Neural cell (in vitro differentiated cells): Measurements from ENCODE around the gene RANBP9. TPM values are rescaled to one million over a fixed set of nuclear protein-coding genes. Genes with fewer than 3 reads are reported as not detected.

Experiments used
- H2AFZ ChIP-seq: fragments of 200-600, 300-800 bp; sonication (generic), shearing (Covaris generic); 2 replicates; pipeline ENCODE4 v1.6.0; 2014; ENCODE audit warnings: low read depth, mild to moderate bottlenecking, antibody characterized with exemption, low read length, moderate library complexity
- H3F3A ChIP-seq: fragments of 200-600 bp; shearing (Covaris generic); 2 replicates; pipeline ENCODE4 v1.6.1; 2016; ENCODE audit warnings: mild to moderate bottlenecking, moderate library complexity, mixed read lengths, antibody characterized with exemption, low read length; ENCODE audit not compliant: insufficient read depth, poor library complexity, severe bottlenecking
- H3K27ac ChIP-seq: fragments of 200-600, 300-800 bp; sonication (generic), shearing (Covaris generic); 2 replicates; pipeline ENCODE4 v1.5.1; 2014; ENCODE audit warnings: mild to moderate bottlenecking, low read length, moderate library complexity
- H3K27me3 ChIP-seq: fragments of 300-800, 200-600 bp; sonication (generic), shearing (Covaris generic); 2 replicates; pipeline ENCODE4 v1.6.0; 2014; ENCODE audit warnings: mild to moderate bottlenecking, low read depth, low read length, moderate library complexity; ENCODE audit not compliant: insufficient read depth
- H3K36me3 ChIP-seq: fragments of 300-800, 200-600 bp; sonication (generic), shearing (Covaris generic); 2 replicates; pipeline ENCODE4 v1.5.1; 2014; ENCODE audit warnings: mild to moderate bottlenecking, antibody characterized with exemption, low read length, moderate library complexity; ENCODE audit not compliant: insufficient read depth
- H3K4me2 ChIP-seq: fragments of 300-800, 200-600 bp; sonication (generic), shearing (Covaris generic); 2 replicates; pipeline ENCODE4 v1.6.0; 2014; ENCODE audit warnings: mild to moderate bottlenecking, low read length
- H3K4me3 ChIP-seq: fragments of 300-800, 200-600 bp; sonication (generic), shearing (Covaris generic); 2 replicates; pipeline ENCODE4 v1.5.1; 2014; ENCODE audit warnings: mild to moderate bottlenecking, low read length, moderate library complexity
- H3K79me2 ChIP-seq: fragments of 200-600 bp; shearing (Covaris generic); replicated peaks from 2 replicates; pipeline ENCODE4 v1.6.0; 2014; ENCODE audit warnings: mild to moderate bottlenecking, low read length, moderate library complexity; ENCODE audit not compliant: insufficient read depth
- H3K9ac ChIP-seq: fragments of 300-800, 200-600 bp; sonication (generic), shearing (Covaris generic); 2 replicates; pipeline ENCODE4 v1.6.1; 2016; ENCODE audit warnings: mild to moderate bottlenecking, low read length, mixed read lengths
- H3K9me2 ChIP-seq: fragments of 200-600 bp; shearing (Covaris generic); 2 replicates; pipeline ENCODE4 v1.6.1; 2016; ENCODE audit warnings: mild to moderate bottlenecking, low read length, mixed read lengths; ENCODE audit not compliant: insufficient read depth
- H3K9me3 ChIP-seq: fragments of 200-600, 300-800 bp; sonication (generic), shearing (Covaris generic); 2 replicates; pipeline ENCODE4 v1.6.1; 2016; ENCODE audit warnings: mild to moderate bottlenecking, mixed run types, low read length, moderate library complexity, mixed read lengths
- H4K20me1 ChIP-seq: fragments of 200-600 bp; shearing (Covaris generic); 2 replicates; pipeline ENCODE4 v1.6.1; 2016; ENCODE audit warnings: mild to moderate bottlenecking, mixed run types; ENCODE audit not compliant: insufficient read depth
- EP300 ChIP-seq: fragments of 450-650 bp; conservative IDR thresholded peaks from 2 replicates; pipeline ENCODE4 v1.6.1; 2014; ENCODE audit warnings: antibody characterized with exemption, mild to moderate bottlenecking, moderate library complexity; ENCODE audit not compliant: poor library complexity, severe bottlenecking
- EZH2 ChIP-seq: fragments of 200-600, 300-800 bp; shearing (Covaris generic), sonication (generic); IDR thresholded peaks from 2 replicates; pipeline ENCODE4 v1.6.1; 2014; ENCODE audit warnings: antibody characterized with exemption, low read length, borderline replicate concordance, mild to moderate bottlenecking; ENCODE audit not compliant: insufficient read depth, poor library complexity, severe bottlenecking
- MXI1 ChIP-seq: fragments of 450-650 bp; conservative IDR thresholded peaks from 2 replicates; pipeline ENCODE4 v1.6.1; 2014; ENCODE audit warnings: antibody characterized with exemption, mild to moderate bottlenecking; ENCODE audit not compliant: poor library complexity, severe bottlenecking
- POLR2AphosphoS5 ChIP-seq: IDR thresholded peaks from 2 replicates; pipeline ENCODE4 v1.6.1; 2012
- RAD21 ChIP-seq: fragments of 450-650 bp; conservative IDR thresholded peaks from 2 replicates; pipeline ENCODE4 v1.6.1; 2014; ENCODE audit warnings: antibody characterized with exemption, mild to moderate bottlenecking, moderate library complexity
- SMC3 ChIP-seq: fragments of 450-650 bp; conservative IDR thresholded peaks from 2 replicates; pipeline ENCODE4 v1.6.1; 2014; ENCODE audit warnings: antibody characterized with exemption, mild to moderate bottlenecking, moderate library complexity; ENCODE audit not compliant: poor library complexity
- TAF1 ChIP-seq: IDR thresholded peaks from 2 replicates; pipeline ENCODE4 v1.6.1; 2012; ENCODE audit warnings: low read depth
- polyA plus RNA-seq: library from polyadenylated mRNA; depleted of rRNA; stranded (reverse); fragments of >200 nt; gene quantifications from 2 replicates; pipeline ENCODE4 v1.2.3, GENCODE V29; 2014
- TF ChIP-seq, protein P1 (sequence below): IDR thresholded peaks from 2 replicates; pipeline ENCODE4 v1.6.1; 2012; ENCODE audit warnings: borderline replicate concordance
- TF ChIP-seq, protein P2 (sequence below): fragments of 450-650 bp; IDR thresholded peaks from 2 replicates; pipeline ENCODE4 v1.5.1; 2014; ENCODE audit warnings: antibody characterized with exemption, mild to moderate bottlenecking, moderate library complexity; ENCODE audit not compliant: poor library complexity, severe bottlenecking

Gene RANBP9
- polyA plus RNA-seq, 1 donor from 2014 or later, result 52.2 TPM

DNA sequence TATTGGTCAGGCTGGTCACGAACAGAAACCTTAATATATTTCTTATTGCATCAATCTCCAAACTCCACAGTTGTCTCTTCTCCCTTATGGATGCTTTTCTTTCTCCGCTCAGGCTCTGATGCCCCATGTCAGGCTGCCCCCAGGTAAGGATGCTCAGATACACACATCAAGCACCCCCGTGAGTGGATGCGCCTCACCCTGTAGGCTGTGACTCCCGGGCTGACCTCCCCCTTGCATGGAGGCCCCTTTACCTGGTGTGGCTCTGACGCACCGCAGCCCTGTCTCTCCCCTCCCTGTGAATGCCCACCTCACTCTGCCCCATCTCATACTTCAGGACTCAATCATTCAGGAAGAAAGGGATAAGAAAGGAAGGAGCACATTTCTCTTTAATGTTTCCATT lies 19.1 kb upstream of the RANBP9 start:
- Histone ChIP-seq H3K79me2 (no peaks in the 10 kb centered on the region), H3K4me2 (no peak overlapping the region), H3K4me3 (no peak overlapping the region), H2AFZ (no peak overlapping the region), H3K27ac (no peak overlapping the region), H3F3A (no peaks in the 10 kb centered on the region), H3K9ac (no peak overlapping the region), H3K9me2 (no peaks in the 10 kb centered on the region), H3K36me3 (no peaks in the 10 kb centered on the region), H3K9me3 (no peaks in the 10 kb centered on the region), H4K20me1 (no peaks in the 10 kb centered on the region), H3K27me3 (no peaks in the 10 kb centered on the region)
- TF ChIP-seq, protein P1, sequence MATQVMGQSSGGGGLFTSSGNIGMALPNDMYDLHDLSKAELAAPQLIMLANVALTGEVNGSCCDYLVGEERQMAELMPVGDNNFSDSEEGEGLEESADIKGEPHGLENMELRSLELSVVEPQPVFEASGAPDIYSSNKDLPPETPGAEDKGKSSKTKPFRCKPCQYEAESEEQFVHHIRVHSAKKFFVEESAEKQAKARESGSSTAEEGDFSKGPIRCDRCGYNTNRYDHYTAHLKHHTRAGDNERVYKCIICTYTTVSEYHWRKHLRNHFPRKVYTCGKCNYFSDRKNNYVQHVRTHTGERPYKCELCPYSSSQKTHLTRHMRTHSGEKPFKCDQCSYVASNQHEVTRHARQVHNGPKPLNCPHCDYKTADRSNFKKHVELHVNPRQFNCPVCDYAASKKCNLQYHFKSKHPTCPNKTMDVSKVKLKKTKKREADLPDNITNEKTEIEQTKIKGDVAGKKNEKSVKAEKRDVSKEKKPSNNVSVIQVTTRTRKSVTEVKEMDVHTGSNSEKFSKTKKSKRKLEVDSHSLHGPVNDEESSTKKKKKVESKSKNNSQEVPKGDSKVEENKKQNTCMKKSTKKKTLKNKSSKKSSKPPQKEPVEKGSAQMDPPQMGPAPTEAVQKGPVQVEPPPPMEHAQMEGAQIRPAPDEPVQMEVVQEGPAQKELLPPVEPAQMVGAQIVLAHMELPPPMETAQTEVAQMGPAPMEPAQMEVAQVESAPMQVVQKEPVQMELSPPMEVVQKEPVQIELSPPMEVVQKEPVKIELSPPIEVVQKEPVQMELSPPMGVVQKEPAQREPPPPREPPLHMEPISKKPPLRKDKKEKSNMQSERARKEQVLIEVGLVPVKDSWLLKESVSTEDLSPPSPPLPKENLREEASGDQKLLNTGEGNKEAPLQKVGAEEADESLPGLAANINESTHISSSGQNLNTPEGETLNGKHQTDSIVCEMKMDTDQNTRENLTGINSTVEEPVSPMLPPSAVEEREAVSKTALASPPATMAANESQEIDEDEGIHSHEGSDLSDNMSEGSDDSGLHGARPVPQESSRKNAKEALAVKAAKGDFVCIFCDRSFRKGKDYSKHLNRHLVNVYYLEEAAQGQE, result no peak
- TF ChIP-seq, protein P2, sequence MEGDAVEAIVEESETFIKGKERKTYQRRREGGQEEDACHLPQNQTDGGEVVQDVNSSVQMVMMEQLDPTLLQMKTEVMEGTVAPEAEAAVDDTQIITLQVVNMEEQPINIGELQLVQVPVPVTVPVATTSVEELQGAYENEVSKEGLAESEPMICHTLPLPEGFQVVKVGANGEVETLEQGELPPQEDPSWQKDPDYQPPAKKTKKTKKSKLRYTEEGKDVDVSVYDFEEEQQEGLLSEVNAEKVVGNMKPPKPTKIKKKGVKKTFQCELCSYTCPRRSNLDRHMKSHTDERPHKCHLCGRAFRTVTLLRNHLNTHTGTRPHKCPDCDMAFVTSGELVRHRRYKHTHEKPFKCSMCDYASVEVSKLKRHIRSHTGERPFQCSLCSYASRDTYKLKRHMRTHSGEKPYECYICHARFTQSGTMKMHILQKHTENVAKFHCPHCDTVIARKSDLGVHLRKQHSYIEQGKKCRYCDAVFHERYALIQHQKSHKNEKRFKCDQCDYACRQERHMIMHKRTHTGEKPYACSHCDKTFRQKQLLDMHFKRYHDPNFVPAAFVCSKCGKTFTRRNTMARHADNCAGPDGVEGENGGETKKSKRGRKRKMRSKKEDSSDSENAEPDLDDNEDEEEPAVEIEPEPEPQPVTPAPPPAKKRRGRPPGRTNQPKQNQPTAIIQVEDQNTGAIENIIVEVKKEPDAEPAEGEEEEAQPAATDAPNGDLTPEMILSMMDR, result no peak
- TF ChIP-seq TAF1, result no peak
- TF ChIP-seq EP300, result no peak
- TF ChIP-seq EZH2, result no peak
- no peak for TF ChIP-seq RAD21
- no peak for TF ChIP-seq MXI1
- no peak for TF ChIP-seq POLR2AphosphoS5
- no peak for TF ChIP-seq SMC3

DNA sequence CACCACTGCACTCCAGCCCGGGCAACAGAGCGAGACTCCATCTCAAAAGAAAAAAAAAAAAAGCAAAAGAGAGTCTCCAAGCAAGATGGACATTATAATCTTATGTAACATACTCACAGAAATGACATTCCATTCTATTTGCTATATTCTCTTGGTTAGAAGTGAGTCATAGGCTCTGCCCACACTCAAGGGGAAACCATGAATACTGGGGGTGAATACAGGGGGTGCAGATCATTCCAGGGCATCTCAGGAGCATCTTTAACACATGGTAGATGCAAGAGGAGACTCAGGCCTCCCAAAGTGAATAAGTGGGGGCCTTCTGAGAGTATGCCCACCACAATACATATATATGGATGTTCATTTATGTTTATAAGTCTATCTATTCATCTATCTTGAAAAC lies 18.3 kb upstream of the RANBP9 start:
- no peaks in the 10 kb centered on the region for H3K9me3 ChIP-seq
- no peak overlapping the region for H3K4me2 ChIP-seq
- no peak overlapping the region for H3K27ac ChIP-seq
- no peaks in the 10 kb centered on the region for H3K27me3 ChIP-seq
- H3K4me3 ChIP-seq, result no peak overlapping the region
- H3K9me2 ChIP-seq, result no peaks in the 10 kb centered on the region
- H2AFZ ChIP-seq, result no peak overlapping the region
- TF ChIP-seq EZH2, result no peak
- no peak for TF ChIP-seq POLR2AphosphoS5
- TF ChIP-seq EP300, result no peak
- no peak for TF ChIP-seq TAF1
- no peak for TF ChIP-seq RAD21
- TF ChIP-seq, protein P2, result no peak
- TF ChIP-seq MXI1, result no peak
- TF ChIP-seq, protein P1, result no peak
- no peak for TF ChIP-seq SMC3
- no peaks in the 10 kb centered on the region for H4K20me1 ChIP-seq
- no peak overlapping the region for H3K9ac ChIP-seq
- H3K79me2 ChIP-seq, result no peaks in the 10 kb centered on the region
- no peaks in the 10 kb centered on the region for H3K36me3 ChIP-seq
- H3F3A ChIP-seq, result no peaks in the 10 kb centered on the region
